GM23338 (cell line): ENCODE measurements around the gene NT5C2. TPM values are rescaled to one million over a fixed set of nuclear protein-coding genes. Genes with fewer than 3 reads are reported as not detected.

Experiments used
- ATAC-seq: fragments of 200-7000 bp; cut with Tn5 transposase; 3 replicates; pipeline ENCODE4 v1.9.1; 2020
- DNase-seq: peaks from one replicate; pipeline ENCODE4 v3.0.0-alpha.2; 2015; ENCODE audit warnings: low spot score
- H2AFZ ChIP-seq: fragments of 200-600 bp; sonication (generic); 2 replicates; pipeline ENCODE4 v1.8.0; 2016; ENCODE audit warnings: antibody characterized with exemption, mild to moderate bottlenecking, moderate library complexity
- H3F3A ChIP-seq: fragments of 200-600 bp; sonication (generic); replicated peaks from 2 replicates; pipeline ENCODE4 v1.8.0; 2017; ENCODE audit warnings: antibody characterized with exemption, mixed run types, low read depth
- H3K27ac ChIP-seq: fragments of 200-600 bp; sonication (generic); 2 replicates; pipeline ENCODE4 v1.6.1; 2016; ENCODE audit warnings: low read depth
- H3K27me3 ChIP-seq: fragments of 200-600 bp; sonication (generic); 2 replicates; pipeline ENCODE4 v1.8.0; 2016; ENCODE audit warnings: mild to moderate bottlenecking, mixed run types, moderate library complexity; ENCODE audit not compliant: insufficient read depth
- H3K36me3 ChIP-seq: fragments of 200-600 bp; sonication (generic); 2 replicates; pipeline ENCODE4 v1.8.0; 2016; ENCODE audit warnings: mild to moderate bottlenecking; ENCODE audit not compliant: insufficient read depth
- H3K4me1 ChIP-seq: fragments of 200-600 bp; sonication (generic); 2 replicates; pipeline ENCODE4 v1.8.0; 2016; ENCODE audit warnings: mild to moderate bottlenecking, moderate library complexity; ENCODE audit not compliant: insufficient read depth
- H3K4me2 ChIP-seq: fragments of 200-600 bp; sonication (generic); 2 replicates; pipeline ENCODE4 v1.7.1; 2017; ENCODE audit warnings: mixed run types
- H3K4me3 ChIP-seq: fragments of 200-600 bp; sonication (generic); 2 replicates; pipeline ENCODE4 v1.6.1; 2016; ENCODE audit warnings: mixed run types
- H3K79me2 ChIP-seq: fragments of 200-600 bp; sonication (generic); replicated peaks from 2 replicates; pipeline ENCODE4 v1.8.0; 2017; ENCODE audit warnings: mild to moderate bottlenecking; ENCODE audit not compliant: insufficient read depth
- H3K9me2 ChIP-seq: fragments of 200-600 bp; sonication (generic); 2 replicates; pipeline ENCODE4 v1.8.0; 2017; ENCODE audit not compliant: insufficient read depth
- H4K20me1 ChIP-seq: fragments of 200-600 bp; sonication (generic); replicated peaks from 2 replicates; pipeline ENCODE4 v1.8.0; 2017; ENCODE audit warnings: mild to moderate bottlenecking; ENCODE audit not compliant: insufficient read depth
- H3K27ac Mint-ChIP-seq: 2 replicates; pipeline ENCODE4 v1.8.0; 2020; ENCODE audit warnings: inconsistent platforms, mild to moderate bottlenecking, moderate library complexity, mixed read lengths
- H3K27me3 Mint-ChIP-seq: 3 replicates; pipeline ENCODE4 v1.8.0; 2022; ENCODE audit warnings: low read depth, mild to moderate bottlenecking, moderate library complexity, mixed read lengths, inconsistent platforms; ENCODE audit not compliant: insufficient read depth, poor library complexity
- H3K36me3 Mint-ChIP-seq: 3 replicates; pipeline ENCODE4 v1.8.0; 2021; ENCODE audit warnings: low read depth, mild to moderate bottlenecking, inconsistent platforms, moderate library complexity, mixed read lengths
- H3K4me1 Mint-ChIP-seq: 3 replicates; pipeline ENCODE4 v1.8.0; 2020; ENCODE audit warnings: mild to moderate bottlenecking, inconsistent platforms, mixed read lengths
- H3K4me3 Mint-ChIP-seq: 3 replicates; pipeline ENCODE4 v1.8.0; 2021; ENCODE audit warnings: moderate library complexity, mild to moderate bottlenecking, inconsistent platforms, mixed read lengths
- H3K9me3 Mint-ChIP-seq: 3 replicates; pipeline ENCODE4 v1.8.0; 2020; ENCODE audit warnings: moderate library complexity, mild to moderate bottlenecking, inconsistent platforms, mixed read lengths
- CREB1 ChIP-seq: fragments of 250-450 bp; sonication (Bioruptor Pico); IDR thresholded peaks from 2 replicates; pipeline ENCODE4 v1.5.0; 2020; ENCODE audit warnings: low read depth, mild to moderate bottlenecking, moderate library complexity
- EZH2 ChIP-seq: fragments of 200-600 bp; sonication (generic); IDR thresholded peaks from one replicate; pipeline ENCODE4 v1.8.0; 2017; ENCODE audit warnings: antibody characterized with exemption, mild to moderate bottlenecking, low read depth; ENCODE audit not compliant: unreplicated experiment
- EZH2phosphoT487 ChIP-seq: fragments of 200-600 bp; sonication (generic); IDR thresholded peaks from one replicate; pipeline ENCODE4 v1.8.1; 2018; ENCODE audit warnings: antibody characterized with exemption; ENCODE audit not compliant: unreplicated experiment
- NANOG ChIP-seq: IDR thresholded peaks from 2 replicates; pipeline ENCODE4 v1.6.1; 2016; ENCODE audit warnings: antibody characterized with exemption, borderline replicate concordance
- POLR2AphosphoS5 ChIP-seq: IDR thresholded peaks from 2 replicates; pipeline ENCODE4 v1.6.1; 2016; ENCODE audit warnings: antibody characterized with exemption, low read depth
- REST ChIP-seq: IDR thresholded peaks from one replicate; pipeline ENCODE4 v1.6.1; 2018; ENCODE audit warnings: antibody characterized with exemption; ENCODE audit not compliant: unreplicated experiment
- STAT1 ChIP-seq: IDR thresholded peaks from one replicate; pipeline ENCODE4 v1.6.1; 2016; ENCODE audit warnings: antibody characterized with exemption; ENCODE audit not compliant: unreplicated experiment
- ZNF462 ChIP-seq: fragments of 250-450 bp; sonication (Bioruptor Pico); IDR thresholded peaks from 2 replicates; pipeline ENCODE4 v1.5.0; 2020; ENCODE audit warnings: mild to moderate bottlenecking, moderate library complexity
- polyA plus RNA-seq: library from polyadenylated mRNA; unstranded; fragments of >200 nt; fragmentation: Nextera tagmentation; extraction: Ambion mirVana; gene quantifications from 2 replicates; pipeline ENCODE4 v1.2.1, GENCODE V29; 2016
- total RNA-seq: library from RNA; depleted of rRNA; stranded (reverse); fragments of >200 nt; shearing (Covaris generic); gene quantifications from 2 replicates; pipeline ENCODE4 v1.2.3, GENCODE V29; 2014

Gene NT5C2
- total and polyA plus RNA-seq, 2 experiments from 2014 or later: 33.9 to 85.4 TPM

- TF ChIP-seq POLR2AphosphoS5: no peak
- TF ChIP-seq EZH2phosphoT487: no peak
- TF ChIP-seq STAT1: no peak
- no peak for TF ChIP-seq NANOG
- no peak for TF ChIP-seq REST
- no peak for TF ChIP-seq CREB1 (CRISPR knock-in tag)
- no peak for TF ChIP-seq EZH2
Measured at GRCh38 chr10:103193820-103194529, 903 bp upstream of the NT5C2 start (continued).

- peak overlapping the region; percentile 90 for H3K4me3 Mint-ChIP-seq
- H2AFZ ChIP-seq: no peak overlapping the region
- peaks cover 27% of the 10 kb centered on the region for H3K4me1 ChIP-seq
- H3K27me3 ChIP-seq: peaks cover 11% of the 10 kb centered on the region
- H3K36me3 ChIP-seq: no peaks in the 10 kb centered on the region
- peaks cover 15% of the 10 kb centered on the region for H3K27me3 Mint-ChIP-seq
- peak overlapping the region; percentile 95 for H3K27ac Mint-ChIP-seq
- peak overlapping the region; percentile 95 for H3K4me3 ChIP-seq
- H3K36me3 Mint-ChIP-seq: peaks cover 3% of the 10 kb centered on the region; the same call in 1 of the 3 replicates
- H3K27ac ChIP-seq: peak overlapping the region; percentile 83
- H3K9me2 ChIP-seq: no peaks in the 10 kb centered on the region
- peaks cover 16% of the 10 kb centered on the region; the same call in 1 of the 2 replicates for H4K20me1 ChIP-seq
- H3K4me2 ChIP-seq: peak overlapping the region; percentile 91
- peaks cover 51% of the 10 kb centered on the region for H3K79me2 ChIP-seq
- H3F3A ChIP-seq: peaks cover 5% of the 10 kb centered on the region; the same call in 1 of the 2 replicates
- peaks cover 38% of the 10 kb centered on the region for H3K4me1 Mint-ChIP-seq
- DNase-seq: peak; percentile 75
- peak; percentile 8 for TF ChIP-seq REST
- peak; percentile 31; the same call in 1 of the 2 replicates for TF ChIP-seq CREB1 (CRISPR knock-in tag)
- TF ChIP-seq EZH2: no peak
- TF ChIP-seq ZNF462 (CRISPR knock-in tag): no peak
- peak; percentile 36; the same call in 1 of the 2 replicates for TF ChIP-seq POLR2AphosphoS5
- no peaks in the 10 kb centered on the region for H3K9me3 Mint-ChIP-seq
- peak; percentile 74 for ATAC-seq
Measured at GRCh38 chr10:103192451-103193106, 493 bp downstream of the NT5C2 start.
